ENCODE data around the gene SH3BP1.

Gene SH3BP1

DNA sequence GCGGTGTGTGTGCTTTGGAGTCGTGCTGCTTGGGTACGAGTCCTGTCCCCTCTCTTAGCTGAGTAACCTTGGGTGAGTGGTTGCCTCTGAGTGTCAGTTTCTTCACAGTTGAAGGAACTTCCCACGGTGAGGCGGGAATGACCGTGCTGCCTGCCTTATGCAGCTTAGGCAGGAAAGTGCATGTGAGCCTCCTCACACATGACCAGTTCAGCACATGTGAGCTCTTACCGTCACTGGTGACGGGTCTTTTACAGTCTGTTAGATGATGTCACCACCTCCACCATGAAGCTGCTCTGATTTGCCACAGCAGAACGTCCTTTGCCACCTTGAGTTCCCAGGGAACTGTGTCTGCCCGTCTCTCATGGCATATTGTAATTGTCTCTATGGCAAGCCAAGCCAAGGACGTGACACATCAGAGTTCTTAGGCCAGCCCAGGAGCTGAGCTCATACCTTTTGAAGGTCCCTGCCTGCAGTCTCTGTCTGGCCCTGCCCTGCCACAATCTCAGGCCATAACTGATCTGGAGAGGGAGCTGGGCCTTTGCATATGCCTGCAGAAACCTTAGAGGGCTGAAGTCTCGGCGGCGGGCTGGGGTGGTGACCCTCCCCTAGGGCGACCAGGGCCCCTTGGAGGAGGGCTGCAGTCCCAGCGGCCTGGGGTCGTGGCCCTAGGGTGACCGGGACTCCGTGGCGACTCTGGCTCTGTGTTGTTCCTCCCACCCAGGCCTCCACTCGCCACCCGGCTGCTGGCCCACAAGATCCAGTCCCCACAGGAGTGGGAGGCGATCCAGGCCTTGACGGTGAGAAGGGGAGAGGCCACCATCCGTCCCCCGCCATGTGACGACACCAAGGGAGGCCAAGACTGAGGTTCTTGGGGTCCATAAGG, 23.0 kb upstream of the SH3BP1 start:
- peak overlapping the region; percentile 94 for H3K27ac ChIP-seq (ENCODE audit: low read depth, low read length)
- no peaks in the 10 kb centered on the region for H4K20me1 ChIP-seq (ENCODE audit: control insufficient read depth, insufficient read depth, low read depth, low read length)
- no peak overlapping the region for H3K4me2 ChIP-seq (ENCODE audit: low read length)
- H3K36me3 ChIP-seq (ENCODE audit: control insufficient read depth, low read length), result peaks cover 78% of the 10 kb centered on the region
- H3K4me3 ChIP-seq (ENCODE audit: low read length), result no peak overlapping the region
- no peaks in the 10 kb centered on the region for H3K9me2 ChIP-seq (replicated peaks; ENCODE audit: control insufficient read depth, low read length)
- H3K79me2 ChIP-seq (ENCODE audit: control insufficient read depth, low read length), result peaks cover 31% of the 10 kb centered on the region
- peaks cover 41% of the 10 kb centered on the region for H3K4me1 ChIP-seq (ENCODE audit: control insufficient read depth, low read length)
- TF ChIP-seq, protein P1, sequence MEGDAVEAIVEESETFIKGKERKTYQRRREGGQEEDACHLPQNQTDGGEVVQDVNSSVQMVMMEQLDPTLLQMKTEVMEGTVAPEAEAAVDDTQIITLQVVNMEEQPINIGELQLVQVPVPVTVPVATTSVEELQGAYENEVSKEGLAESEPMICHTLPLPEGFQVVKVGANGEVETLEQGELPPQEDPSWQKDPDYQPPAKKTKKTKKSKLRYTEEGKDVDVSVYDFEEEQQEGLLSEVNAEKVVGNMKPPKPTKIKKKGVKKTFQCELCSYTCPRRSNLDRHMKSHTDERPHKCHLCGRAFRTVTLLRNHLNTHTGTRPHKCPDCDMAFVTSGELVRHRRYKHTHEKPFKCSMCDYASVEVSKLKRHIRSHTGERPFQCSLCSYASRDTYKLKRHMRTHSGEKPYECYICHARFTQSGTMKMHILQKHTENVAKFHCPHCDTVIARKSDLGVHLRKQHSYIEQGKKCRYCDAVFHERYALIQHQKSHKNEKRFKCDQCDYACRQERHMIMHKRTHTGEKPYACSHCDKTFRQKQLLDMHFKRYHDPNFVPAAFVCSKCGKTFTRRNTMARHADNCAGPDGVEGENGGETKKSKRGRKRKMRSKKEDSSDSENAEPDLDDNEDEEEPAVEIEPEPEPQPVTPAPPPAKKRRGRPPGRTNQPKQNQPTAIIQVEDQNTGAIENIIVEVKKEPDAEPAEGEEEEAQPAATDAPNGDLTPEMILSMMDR (IDR thresholded peaks at IDR 0.05; ENCODE audit: low read depth, low read length, poor library complexity, severe bottlenecking), result no peak
- no peak for TF ChIP-seq EZH2phosphoT487 (IDR thresholded peaks at IDR 0.05; ENCODE audit: borderline replicate concordance, low read length)
- no peaks in the 10 kb centered on the region for H3K9me3 ChIP-seq (ENCODE audit: control insufficient read depth, insufficient read depth, low read length)
- H3K27me3 ChIP-seq (ENCODE audit: control insufficient read depth, low read length), result no peaks in the 10 kb centered on the region
- H3F3A ChIP-seq (ENCODE audit: control insufficient read depth, insufficient read depth), result peaks cover 6% of the 10 kb centered on the region; the same call in 1 of the 2 replicates

DNA sequence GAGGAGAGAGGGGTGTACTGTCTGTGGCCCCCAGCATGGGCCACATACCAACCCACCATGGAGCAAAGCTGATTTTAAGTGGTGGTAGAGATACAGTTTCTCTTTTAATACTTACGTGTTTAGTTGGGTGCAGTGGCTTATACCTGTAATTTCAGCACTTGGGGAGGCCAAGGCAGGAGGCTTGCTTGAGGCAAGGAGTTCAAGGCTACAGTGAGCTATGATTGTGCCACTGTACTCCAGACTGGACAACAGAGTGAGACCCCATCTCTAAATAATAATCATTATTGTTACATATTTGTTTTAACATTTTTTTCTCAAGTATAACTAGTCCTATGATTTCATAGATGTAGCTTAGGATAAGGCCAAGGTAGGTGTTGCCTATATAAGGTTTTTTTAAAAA, 22.0 kb upstream of the SH3BP1 start:
- peaks cover 26% of the 10 kb centered on the region for H3K79me2 ChIP-seq (ENCODE audit: control insufficient read depth, low read length)
- H3K36me3 ChIP-seq (ENCODE audit: control insufficient read depth, low read length), result peaks cover 77% of the 10 kb centered on the region
- peak overlapping the region; percentile 70; the same call in 1 of the 2 replicates for H3K4me3 ChIP-seq (ENCODE audit: low read length)
- H3K4me2 ChIP-seq (ENCODE audit: low read length), result peak overlapping the region; percentile 94
- H3F3A ChIP-seq (ENCODE audit: control insufficient read depth, insufficient read depth), result peaks cover 6% of the 10 kb centered on the region; the same call in 1 of the 2 replicates
- H3K27me3 ChIP-seq (ENCODE audit: control insufficient read depth, low read length), result no peaks in the 10 kb centered on the region
- H3K27ac ChIP-seq (ENCODE audit: low read depth, low read length), result peak overlapping the region; percentile 94
- no peaks in the 10 kb centered on the region for H4K20me1 ChIP-seq (ENCODE audit: control insufficient read depth, insufficient read depth, low read depth, low read length)
- peaks cover 40% of the 10 kb centered on the region for H3K4me1 ChIP-seq (ENCODE audit: control insufficient read depth, low read length)
- TF ChIP-seq, protein P1 (IDR thresholded peaks at IDR 0.05; ENCODE audit: low read depth, low read length, poor library complexity, severe bottlenecking), result no peak
- no peak for TF ChIP-seq EZH2phosphoT487 (IDR thresholded peaks at IDR 0.05; ENCODE audit: borderline replicate concordance, low read length)
- no peaks in the 10 kb centered on the region for H3K9me3 ChIP-seq (ENCODE audit: control insufficient read depth, insufficient read depth, low read length)
- no peaks in the 10 kb centered on the region for H3K9me2 ChIP-seq (replicated peaks; ENCODE audit: control insufficient read depth, low read length)

DNA sequence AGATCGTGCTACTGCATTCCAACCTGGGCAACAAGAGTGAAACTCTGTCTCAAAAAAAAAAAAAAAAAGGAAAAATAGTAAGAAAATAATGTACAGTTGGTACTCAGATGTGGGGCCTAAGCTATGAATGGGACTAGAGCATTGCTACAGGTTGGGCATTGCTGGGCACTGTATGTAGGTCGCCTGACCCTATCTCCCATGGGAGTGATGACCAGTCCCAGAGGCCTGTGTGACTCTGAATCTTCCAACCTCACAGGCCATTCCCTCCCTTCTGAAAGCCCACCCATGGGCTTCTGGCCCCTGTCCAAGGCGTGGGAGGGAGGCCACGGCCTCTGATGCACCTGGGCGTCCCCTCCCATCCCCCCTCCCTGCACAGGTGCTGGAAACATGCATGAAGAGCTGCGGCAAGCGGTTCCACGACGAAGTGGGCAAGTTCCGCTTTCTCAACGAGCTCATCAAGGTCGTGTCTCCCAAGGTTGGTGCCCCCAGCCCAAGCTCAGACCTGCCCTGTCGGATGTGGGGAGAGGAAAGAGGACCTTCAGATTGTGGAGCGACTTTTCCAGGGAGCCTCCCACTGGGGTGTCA, 21.3 kb upstream of the SH3BP1 start:
- peaks cover 41% of the 10 kb centered on the region for H3K4me1 ChIP-seq (ENCODE audit: control insufficient read depth, low read length)
- H3K36me3 ChIP-seq (ENCODE audit: control insufficient read depth, low read length), result peaks cover 79% of the 10 kb centered on the region
- H3K4me3 ChIP-seq (ENCODE audit: low read length), result peak overlapping the region; percentile 70
- H3K27me3 ChIP-seq (ENCODE audit: control insufficient read depth, low read length), result no peaks in the 10 kb centered on the region
- H4K20me1 ChIP-seq (ENCODE audit: control insufficient read depth, insufficient read depth, low read depth, low read length), result no peaks in the 10 kb centered on the region
- peaks cover 6% of the 10 kb centered on the region; the same call in 1 of the 2 replicates for H3F3A ChIP-seq (ENCODE audit: control insufficient read depth, insufficient read depth)
- peak overlapping the region; percentile 94 for H3K4me2 ChIP-seq (ENCODE audit: low read length)
- peaks cover 20% of the 10 kb centered on the region for H3K79me2 ChIP-seq (ENCODE audit: control insufficient read depth, low read length)
- TF ChIP-seq, protein P1 (IDR thresholded peaks at IDR 0.05; ENCODE audit: low read depth, low read length, poor library complexity, severe bottlenecking), result no peak
- no peak for TF ChIP-seq EZH2phosphoT487 (IDR thresholded peaks at IDR 0.05; ENCODE audit: borderline replicate concordance, low read length)
- H3K27ac ChIP-seq (ENCODE audit: low read depth, low read length), result peak overlapping the region; percentile 94
- no peaks in the 10 kb centered on the region for H3K9me3 ChIP-seq (ENCODE audit: control insufficient read depth, insufficient read depth, low read length)
- H3K9me2 ChIP-seq (replicated peaks; ENCODE audit: control insufficient read depth, low read length), result no peaks in the 10 kb centered on the region
